ENCODE results near the gene TP53I11.

- TF ChIP-seq POLR2A (IDR thresholded peaks at IDR 0.05) (no peak), CTCF (IDR thresholded peaks at IDR 0.05) (no peak)
These were observed 43.5 kb upstream of the TP53I11 start for GRCh38 chr11:44993971-44994704.
